Endothelial cell (in vitro differentiated cells): ENCODE measurements around the gene TTC23. TPM values are rescaled to one million over a fixed set of nuclear protein-coding genes. Genes with fewer than 3 reads are reported as not detected.

Experiments used
- DNase-seq: peaks from one replicate; pipeline ENCODE4 v3.0.0; 2021; ENCODE audit warnings: low spot score
- H3K27ac Mint-ChIP-seq: one replicate; pipeline ENCODE4 v1.8.0; 2021; ENCODE audit warnings: mixed read lengths, inconsistent platforms; ENCODE audit not compliant: unreplicated experiment
- H3K27me3 Mint-ChIP-seq: one replicate; pipeline ENCODE4 v1.8.0; 2021; ENCODE audit warnings: mild to moderate bottlenecking, moderate library complexity, mixed read lengths, inconsistent platforms; ENCODE audit not compliant: unreplicated experiment
- H3K36me3 Mint-ChIP-seq: one replicate; pipeline ENCODE4 v1.8.0; 2021; ENCODE audit warnings: mild to moderate bottlenecking, low read depth, mixed read lengths, inconsistent platforms; ENCODE audit not compliant: unreplicated experiment
- H3K4me1 Mint-ChIP-seq: one replicate; pipeline ENCODE4 v1.8.0; 2021; ENCODE audit warnings: mild to moderate bottlenecking, mixed read lengths, inconsistent platforms; ENCODE audit not compliant: unreplicated experiment
- H3K4me3 Mint-ChIP-seq: one replicate; pipeline ENCODE4 v1.8.0; 2021; ENCODE audit warnings: mild to moderate bottlenecking, mixed read lengths, inconsistent platforms; ENCODE audit not compliant: unreplicated experiment
- H3K9me3 Mint-ChIP-seq: one replicate; pipeline ENCODE4 v1.8.0; 2021; ENCODE audit warnings: mixed read lengths, inconsistent platforms; ENCODE audit not compliant: unreplicated experiment
- CTCF ChIP-seq: fragments of 200-600 bp; sonication (generic); IDR thresholded peaks from one replicate; pipeline ENCODE4 v1.5.0; 2021; ENCODE audit warnings: antibody characterized with exemption; ENCODE audit not compliant: unreplicated experiment
- total RNA-seq: library from RNA; stranded (reverse); fragmentation: NEBNext Ultra II Directional; extraction: Animal tissue kit (Norgen Biotek cat#: 25700); gene quantifications from one replicate; pipeline ENCODE4 v1.2.1, GENCODE V29; 2021; ENCODE audit not compliant: unreplicated experiment

Gene TTC23
- total RNA-seq, 1 donor from 2014 or later: 24.3 TPM

- no peak for DNase-seq
- Mint-ChIP-seq H3K27me3 (no peaks in the 10 kb centered on the region), H3K27ac (no peak overlapping the region), H3K9me3 (no peaks in the 10 kb centered on the region), H3K36me3 (no peaks in the 10 kb centered on the region), H3K4me3 (no peak overlapping the region), H3K4me1 (peaks cover 10% of the 10 kb centered on the region)
- TF ChIP-seq CTCF: no peak
Observed at GRCh38 chr15:99264125-99264524, 14.7 kb upstream of the TTC23 start.

GRCh38 chr15:99257107-99257750, 7.8 kb upstream of the TTC23 start:
- no peaks in the 10 kb centered on the region for H3K27me3 Mint-ChIP-seq
- peaks cover 12% of the 10 kb centered on the region for H3K4me1 Mint-ChIP-seq
- no peaks in the 10 kb centered on the region for H3K9me3 Mint-ChIP-seq
- TF ChIP-seq CTCF: no peak
- H3K36me3 Mint-ChIP-seq: no peaks in the 10 kb centered on the region
- no peak overlapping the region for H3K27ac Mint-ChIP-seq
- H3K4me3 Mint-ChIP-seq: no peak overlapping the region
- DNase-seq: no peak

GRCh38 chr15:99253381-99254090, 4.2 kb upstream of the TTC23 start:
- no peak for DNase-seq
- no peaks in the 10 kb centered on the region for H3K36me3 Mint-ChIP-seq
- H3K4me3 Mint-ChIP-seq: peak overlapping the region; percentile 1
- H3K27me3 Mint-ChIP-seq: peaks cover 2% of the 10 kb centered on the region
- H3K27ac Mint-ChIP-seq: no peak overlapping the region
- peaks cover 21% of the 10 kb centered on the region for H3K4me1 Mint-ChIP-seq
- TF ChIP-seq CTCF: no peak
- no peaks in the 10 kb centered on the region for H3K9me3 Mint-ChIP-seq

- H3K4me3 Mint-ChIP-seq: peak overlapping the region; percentile 92
- peaks cover 21% of the 10 kb centered on the region for H3K4me1 Mint-ChIP-seq
- no peak for TF ChIP-seq CTCF
- H3K36me3 Mint-ChIP-seq: no peaks in the 10 kb centered on the region
- peaks cover 2% of the 10 kb centered on the region for H3K27me3 Mint-ChIP-seq
- H3K9me3 Mint-ChIP-seq: no peaks in the 10 kb centered on the region
- no peak overlapping the region for H3K27ac Mint-ChIP-seq
- no peak for DNase-seq
Observed at GRCh38 chr15:99252326-99252725, 2.9 kb upstream of the TTC23 start.
